NT2/D1 (cell line): ENCODE measurements around the gene MED13.

Experiments used
- SUZ12 ChIP-seq: IDR thresholded peaks from 2 replicates; pipeline ENCODE4 v1.6.1; 2011; ENCODE audit not compliant: insufficient read length, insufficient read depth; ENCODE audit errors: extremely low read depth
- YY1 ChIP-seq: IDR thresholded peaks from 2 replicates; pipeline ENCODE4 v1.6.1; 2011; ENCODE audit not compliant: insufficient read length, insufficient read depth
- ZNF274 ChIP-seq: IDR thresholded peaks from 2 replicates; pipeline ENCODE4 v1.6.1; 2011; ENCODE audit warnings: mild to moderate bottlenecking, low read depth, low read length

DNA sequence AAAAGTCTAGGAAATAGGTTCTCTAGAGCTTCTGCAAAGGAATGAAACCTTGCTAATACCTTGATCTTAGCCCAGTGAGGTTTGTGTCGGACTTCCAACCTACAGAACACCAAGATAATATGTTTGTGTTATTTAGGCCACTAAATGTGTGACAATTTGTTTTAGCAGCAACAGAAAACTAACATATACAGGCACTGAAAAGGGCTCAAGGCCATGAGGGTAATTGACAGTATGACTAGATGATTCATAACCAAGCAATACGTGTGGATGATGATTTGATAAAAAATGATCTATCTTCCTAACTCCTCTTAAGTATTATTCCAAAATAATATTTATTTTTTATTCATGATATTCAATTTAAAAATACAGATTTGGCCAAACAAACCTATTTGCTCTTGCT lies 27.7 kb upstream of the MED13 start:
- TF ChIP-seq SUZ12: no peak
- TF ChIP-seq YY1: no peak
- TF ChIP-seq ZNF274: no peak
